NCI-H128 (cell line): ENCODE results near the gene TSSK2.

Experiments
- DNase-seq: peaks from one replicate; lab custom pipeline; 2025; ENCODE audit not compliant: unreplicated experiment; lab: John Stamatoyannopoulos, UW

The TSSK2 gene

GRCh38 chr22:19180234-19180633 is 49.1 kb downstream of the TSSK2 start:
- no peak for DNase-seq

GRCh38 chr22:19180740-19181410 is 49.8 kb downstream of the TSSK2 start:
- DNase-seq = no peak

GRCh38 chr22:19181786-19182471 is 50.8 kb downstream of the TSSK2 start:
- DNase-seq = no peak
